HG02642 (cell line): ENCODE data around the gene FGFBP1.

Experiments used
- ATAC-seq: cut with Tn5 transposase; IDR thresholded peaks from one replicate; pipeline ENCODE4 v1.9.1; 2021; ENCODE audit warnings: mild to moderate bottlenecking; ENCODE audit not compliant: unreplicated experiment, poor library complexity

Gene FGFBP1

GRCh38 chr4:15938640-15939039, at the start of gene FGFBP1:
Gene FGFBP1 (minus strand): TSS chr4:15938740. CDS start chr4:15936632, 2,108 bp downstream.
- ATAC-seq: no peak

- no peak for ATAC-seq
These were observed 49.7 kb upstream of the FGFBP1 start for GRCh38 chr4:15988222-15988621.

- ATAC-seq: no peak
These were observed 48.4 kb upstream of the FGFBP1 start for GRCh38 chr4:15986907-15987306.

GRCh38 chr4:15983610-15984009, 45.1 kb upstream of the FGFBP1 start:
- no peak for ATAC-seq

- no peak for ATAC-seq
These were observed 44.4 kb upstream of the FGFBP1 start for GRCh38 chr4:15982842-15983524.

GRCh38 chr4:15976456-15977447, 38.2 kb upstream of the FGFBP1 start:
- ATAC-seq: no peak

GRCh38 chr4:15971068-15971801, 32.7 kb upstream of the FGFBP1 start:
- no peak for ATAC-seq

- ATAC-seq: no peak
These were observed 30.2 kb upstream of the FGFBP1 start for GRCh38 chr4:15968551-15969300.

GRCh38 chr4:15965325-15965724, 26.8 kb upstream of the FGFBP1 start:
- ATAC-seq: no peak

GRCh38 chr4:15964159-15964558, 25.6 kb upstream of the FGFBP1 start:
- ATAC-seq: no peak

- peak; percentile 83 for ATAC-seq
These were observed 25.0 kb upstream of the FGFBP1 start for GRCh38 chr4:15963576-15963975.

- peak; percentile 65 for ATAC-seq
These were observed 24.5 kb upstream of the FGFBP1 start, which contains the start of gene FGFBP2 for GRCh38 chr4:15963001-15963451. Gene FGFBP2 (minus strand): TSS chr4:15963175. CDS start chr4:15963129, 46 bp downstream.

GRCh38 chr4:15961781-15962510, 23.4 kb upstream of the FGFBP1 start:
- ATAC-seq: no peak

GRCh38 chr4:15958562-15958961, 20.0 kb upstream of the FGFBP1 start:
- no peak for ATAC-seq

GRCh38 chr4:15956179-15956850, 17.8 kb upstream of the FGFBP1 start:
- ATAC-seq: peak; percentile 96

GRCh38 chr4:15955670-15956069, 17.1 kb upstream of the FGFBP1 start:
- ATAC-seq: peak; percentile 6

- no peak for ATAC-seq
These were observed 15.1 kb upstream of the FGFBP1 start for GRCh38 chr4:15953625-15954024.

GRCh38 chr4:15951781-15952180, 13.2 kb upstream of the FGFBP1 start:
- no peak for ATAC-seq

- no peak for ATAC-seq
These were observed 10.3 kb upstream of the FGFBP1 start for GRCh38 chr4:15948826-15949225.
